Sigmoid colon (tissue), 7 donors: ENCODE measurements around the gene EHD4. TPM values are rescaled to one million over a fixed set of nuclear protein-coding genes. Genes with fewer than 3 reads are reported as not detected.

Source experiments
- DNase-seq: peaks from one replicate; pipeline ENCODE4 v3.0.0-alpha.2; 2019
- H3K27ac ChIP-seq, 4 donors: fragments of 200-600 bp; sonication (generic); one replicate each; pipeline ENCODE4 v1.5.1; 2016 to 2019; ENCODE audit warnings: mild to moderate bottlenecking in 1 of 4
- H3K27me3 ChIP-seq, 3 donors: fragments of 200-600 bp; sonication (generic); one replicate each; pipeline ENCODE4 v1.5.1; 2019; ENCODE audit warnings: mild to moderate bottlenecking in 1 of 3
- H3K36me3 ChIP-seq, 4 donors: fragments of 200-600 bp; sonication (generic); one replicate each; pipeline ENCODE4 v1.5.1; 2016 to 2019
- H3K4me1 ChIP-seq, 4 donors: fragments of 200-600 bp; sonication (generic); one replicate each; pipeline ENCODE4 v1.5.1; 2017 to 2019
- H3K4me3 ChIP-seq, 4 donors: fragments of 200-600 bp; sonication (generic); one replicate each; pipeline ENCODE4 v1.5.1; 2017 to 2019; ENCODE audit warnings: mild to moderate bottlenecking in 2 of 4, moderate library complexity in 1 of 4
- H3K9me3 ChIP-seq, 4 donors: fragments of 200-600 bp in 3 of 4; sonication (generic) in 3 of 4; one replicate each; pipeline versions ENCODE4 v1.5.1 to v1.6.1; 2013 to 2019
- CTCF ChIP-seq, 4 experiments: fragments of 450-650 bp in 3 of 4; fragments of 200-600 bp in 1 of 4; IDR thresholded peaks; one replicate each; pipeline ENCODE4 v1.5.1; 2016 to 2019; ENCODE audit warnings: antibody characterized with exemption in 4 of 4, mild to moderate bottlenecking in 3 of 4, moderate library complexity in 2 of 4
- EP300 ChIP-seq, 4 donors: sonication (generic); formaldehyde crosslinking; IDR thresholded peaks; one replicate each; pipeline ENCODE4 v1.6.1; 2017; ENCODE audit warnings: antibody characterized with exemption in 4 of 4
- POLR2A ChIP-seq, 2 donors: fragments of 450-650 bp; IDR thresholded peaks; one replicate each; pipeline ENCODE4 v1.6.1; 2016; ENCODE audit warnings: antibody characterized with exemption in 2 of 2, mild to moderate bottlenecking in 2 of 2, moderate library complexity in 2 of 2
- POLR2AphosphoS5 ChIP-seq, 4 donors: sonication (generic); formaldehyde crosslinking; IDR thresholded peaks; one replicate each; pipeline ENCODE4 v1.6.1; 2017; ENCODE audit warnings: antibody characterized with exemption in 4 of 4
- WGBS, 2 donors: extraction: QIAGEN DNeasy Blood & Tissue Kit; methylation state at CpG; one replicate each; pipeline ENCODE4 v1.1.7; 2013; 5-methylcytosine and 5-hydroxymethylcytosine counted together
- intact Hi-C: fragments of 100-400 bp; cut with DNase I; formaldehyde crosslinking; loops from one replicate; pipeline ENCODE4 v1.15.1; 2023
- polyA plus RNA-seq, 3 donors: library from polyadenylated mRNA; stranded (reverse); fragments of 200-250 nt; gene quantifications; one replicate each; pipeline ENCODE4 v1.2.3, GENCODE V29; 2013
- total RNA-seq, 4 donors: library from RNA; depleted of rRNA; stranded (reverse); fragments of >200 nt; gene quantifications; one replicate each; pipeline ENCODE4 v1.1.0, GENCODE V29; 2016
- donor health status: healthy with polysubstance abuse.
- donor health status: Bipolar disorder and iron deficiency.
- donor health status: healthy.

The EHD4 gene
- total and polyA plus RNA-seq, 7 donors: 8.9 to 37.0 (median 13.0) TPM

- no peaks in the 10 kb centered on the region for H3K36me3 ChIP-seq
- WGBS, 2 donors: 78 to 88% methylated on average over 25 of the region's 25 CpGs
- no peak for DNase-seq
- H3K27ac ChIP-seq: no peak overlapping the region
- no peaks in the 10 kb centered on the region for H3K4me1 ChIP-seq
- TF ChIP-seq EP300 (IDR thresholded peaks at IDR 0.05) (no peak), CTCF (IDR thresholded peaks at IDR 0.05) (no peak), POLR2AphosphoS5 (IDR thresholded peaks at IDR 0.05) (no peak), POLR2A (IDR thresholded peaks at IDR 0.05) (no peak)
- no peaks in the 10 kb centered on the region for H3K27me3 ChIP-seq
- H3K9me3 ChIP-seq: no peaks in the 10 kb centered on the region
- intact Hi-C loops: no loop called here
- no peak overlapping the region for H3K4me3 ChIP-seq
Measured at GRCh38 chr15:41866872-41867579, 105.3 kb downstream of the EHD4 start.

GRCh38 chr15:41866263-41866703, 106.1 kb downstream of the EHD4 start:
- 79 to 85% methylated on average over 8 of the region's 8 CpGs for WGBS, 2 donors
- intact Hi-C loops: no loop called here
- DNase-seq: no peak
- H3K4me1 ChIP-seq: no peaks in the 10 kb centered on the region
- H3K4me3 ChIP-seq: no peak overlapping the region
- no peak overlapping the region for H3K27ac ChIP-seq
- no peaks in the 10 kb centered on the region for H3K27me3 ChIP-seq
- no peaks in the 10 kb centered on the region for H3K9me3 ChIP-seq
- TF ChIP-seq POLR2A (IDR thresholded peaks at IDR 0.05) (no peak), POLR2AphosphoS5 (IDR thresholded peaks at IDR 0.05) (no peak), CTCF (IDR thresholded peaks at IDR 0.05) (no peak), EP300 (IDR thresholded peaks at IDR 0.05) (no peak)
- H3K36me3 ChIP-seq: no peaks in the 10 kb centered on the region

GRCh38 chr15:41865490-41866055, 106.8 kb downstream of the EHD4 start:
- no peak for DNase-seq
- no peaks in the 10 kb centered on the region for H3K4me1 ChIP-seq
- WGBS, 2 donors: 80 to 88% methylated on average over 18 of the region's 18 CpGs
- H3K9me3 ChIP-seq: no peaks in the 10 kb centered on the region
- no peaks in the 10 kb centered on the region for H3K36me3 ChIP-seq
- intact Hi-C loops: no loop called here
- H3K27me3 ChIP-seq: no peaks in the 10 kb centered on the region
- no peak overlapping the region for H3K27ac ChIP-seq
- TF ChIP-seq POLR2A (IDR thresholded peaks at IDR 0.05) (no peak), POLR2AphosphoS5 (IDR thresholded peaks at IDR 0.05) (no peak), EP300 (IDR thresholded peaks at IDR 0.05) (no peak), CTCF (IDR thresholded peaks at IDR 0.05) (no peak)
- no peak overlapping the region for H3K4me3 ChIP-seq

- TF ChIP-seq POLR2A (IDR thresholded peaks at IDR 0.05) (no peak), EP300 (IDR thresholded peaks at IDR 0.05) (no peak), CTCF (IDR thresholded peaks at IDR 0.05) (no peak), POLR2AphosphoS5 (IDR thresholded peaks at IDR 0.05) (no peak)
- DNase-seq: no peak
- 57 to 76% methylated on average over 19 of the region's 19 CpGs for WGBS, 2 donors
- no peaks in the 10 kb centered on the region for H3K9me3 ChIP-seq
- no peaks in the 10 kb centered on the region for H3K4me1 ChIP-seq
- H3K27me3 ChIP-seq: no peaks in the 10 kb centered on the region
- no peak overlapping the region for H3K4me3 ChIP-seq
- no peak overlapping the region for H3K27ac ChIP-seq
- H3K36me3 ChIP-seq: no peaks in the 10 kb centered on the region
- intact Hi-C loops: no loop called here
Measured at GRCh38 chr15:41862515-41863116, 109.7 kb downstream of the EHD4 start.
